Measurements from ENCODE around the gene CASK. TPM values are rescaled to one million over a fixed set of nuclear protein-coding genes. Genes with fewer than 3 reads are reported as not detected.

CASK gene
- total RNA-seq, 6 donors from 2014 or later: 25.1 to 61.6 (median 35.3) TPM

GRCh38 chrX:41594634-41595033, 328.7 kb downstream of the CASK start:
- Histone ChIP-seq H3K27me3 (no peaks in the 10 kb centered on the region), H3K4me1 (no peaks in the 10 kb centered on the region), H3K36me3 (no peaks in the 10 kb centered on the region), H3K4me3 (no peak overlapping the region), H3K9me3 (no peaks in the 10 kb centered on the region), H3K27ac (no peak overlapping the region)
- WGBS, 2 donors: 78 to 83% methylated on average over 5 to 7 of the region's 7 CpGs
- no peak for DNase-seq
- TF ChIP-seq POLR2A (IDR thresholded peaks at IDR 0.05) (no peak), POLR2AphosphoS5 (IDR thresholded peaks at IDR 0.05) (no peak), EP300 (IDR thresholded peaks at IDR 0.05) (no peak)
- ATAC-seq (ENCODE audit: low FRiP score in 2 of 2): no peak

- no peaks in the 10 kb centered on the region for H3K4me1 ChIP-seq
- no peaks in the 10 kb centered on the region for H3K27me3 ChIP-seq
- ATAC-seq (ENCODE audit: low FRiP score in 2 of 2) (no peak), DNase-seq (no peak)
- no peak overlapping the region for H3K4me3 ChIP-seq
- WGBS, 2 donors: 75 to 95% methylated on average over 4 of the region's 4 CpGs
- TF ChIP-seq POLR2A (IDR thresholded peaks at IDR 0.05) (no peak), EP300 (IDR thresholded peaks at IDR 0.05) (no peak), CTCF (IDR thresholded peaks at IDR 0.05) (no peak), POLR2AphosphoS5 (IDR thresholded peaks at IDR 0.05) (no peak)
- H3K9me3 ChIP-seq: no peaks in the 10 kb centered on the region
- H3K27ac ChIP-seq: no peak overlapping the region
- no peaks in the 10 kb centered on the region for H3K36me3 ChIP-seq
Observed at GRCh38 chrX:41591906-41592305, 331.4 kb downstream of the CASK start.

GRCh38 chrX:41590641-41591040, 332.7 kb downstream of the CASK start:
- H3K27me3 ChIP-seq: no peaks in the 10 kb centered on the region
- TF ChIP-seq POLR2AphosphoS5 (IDR thresholded peaks at IDR 0.05) (no peak), POLR2A (IDR thresholded peaks at IDR 0.05) (no peak), EP300 (IDR thresholded peaks at IDR 0.05) (no peak)
- no peak for DNase-seq
- no peak overlapping the region for H3K4me3 ChIP-seq
- no peak for ATAC-seq (ENCODE audit: low FRiP score in 2 of 2)
- no peak overlapping the region for H3K27ac ChIP-seq
- H3K4me1 ChIP-seq: no peaks in the 10 kb centered on the region
- H3K9me3 ChIP-seq: no peaks in the 10 kb centered on the region
- 90 to 94% methylated on average over 3 of the region's 3 CpGs for WGBS, 2 donors
- H3K36me3 ChIP-seq: no peaks in the 10 kb centered on the region

- no peak overlapping the region for H3K4me3 ChIP-seq
Observed at GRCh38 chrX:41589634-41590270, 333.6 kb downstream of the CASK start.

GRCh38 chrX:41588271-41588670, 335.1 kb downstream of the CASK start:
- no peak overlapping the region for H3K27ac ChIP-seq
- no peaks in the 10 kb centered on the region for H3K27me3 ChIP-seq
- TF ChIP-seq POLR2AphosphoS5 (IDR thresholded peaks at IDR 0.05) (no peak), CTCF (IDR thresholded peaks at IDR 0.05) (no peak), POLR2A (IDR thresholded peaks at IDR 0.05) (no peak), EP300 (IDR thresholded peaks at IDR 0.05) (no peak)
- no peak overlapping the region for H3K4me3 ChIP-seq
- 85 to 95% methylated on average over 2 to 4 of the region's 4 CpGs for WGBS, 2 donors
- no peaks in the 10 kb centered on the region for H3K36me3 ChIP-seq
- ATAC-seq (ENCODE audit: low FRiP score in 2 of 2) (no peak), DNase-seq (no peak)
- H3K9me3 ChIP-seq: no peaks in the 10 kb centered on the region
- H3K4me1 ChIP-seq: no peaks in the 10 kb centered on the region

More at GRCh38 chrX:41589634-41590270, 333.6 kb downstream of the CASK start:
- DNase-seq (no peak), ATAC-seq (ENCODE audit: low FRiP score in 2 of 2) (no peak)
- TF ChIP-seq POLR2AphosphoS5 (IDR thresholded peaks at IDR 0.05) (no peak), POLR2A (IDR thresholded peaks at IDR 0.05) (no peak), EP300 (IDR thresholded peaks at IDR 0.05) (no peak), CTCF (IDR thresholded peaks at IDR 0.05) (no peak)
- no peak overlapping the region for H3K27ac ChIP-seq
- H3K4me1 ChIP-seq: no peaks in the 10 kb centered on the region
- H3K9me3 ChIP-seq: no peaks in the 10 kb centered on the region
- 57 to 58% methylated on average over 5 of the region's 5 CpGs for WGBS, 2 donors
- no peaks in the 10 kb centered on the region for H3K36me3 ChIP-seq
- no peaks in the 10 kb centered on the region for H3K27me3 ChIP-seq

Measured in upper lobe of left lung (tissue), 6 donors.